Left colon (tissue), 2 donors: ENCODE results near the gene DNAJC8. TPM values are rescaled to one million over a fixed set of nuclear protein-coding genes. Genes with fewer than 3 reads are reported as not detected.

Source experiments
- ATAC-seq: fragments of 200-7000 bp; cut with Tn5 transposase; one replicate; pipeline ENCODE4 v1.9.1; 2020; ENCODE audit warnings: mild to moderate bottlenecking, moderate library complexity
- DNase-seq, 2 donors: peaks; one replicate each; pipeline ENCODE4 v3.0.0-alpha.2; 2020
- intact Hi-C, 2 donors: fragments of 100-400 bp; cut with DNase I in 1 of 2; cut with micrococcal nuclease in 1 of 2; formaldehyde crosslinking; loops; one replicate each; pipeline versions ENCODE4 v1.11.2 to v1.14.0; 2022; cut with DNase I, micrococcal nuclease
- total RNA-seq, 2 donors: library from RNA; stranded (reverse); fragmentation: NEBNext Ultra II Directional; extraction: Animal tissue kit (Norgen Biotek cat#: 25700); gene quantifications; one replicate each; pipeline ENCODE4 v1.2.1, GENCODE V29; 2021
- donor health status: DM: no; HTN: no; CAD: no.
- donor health status: DM: yes; HTN: yes; CAD: no.

The DNAJC8 gene
- total RNA-seq, 2 donors from 2014 or later, result 45.7 to 48.6 TPM

DNA sequence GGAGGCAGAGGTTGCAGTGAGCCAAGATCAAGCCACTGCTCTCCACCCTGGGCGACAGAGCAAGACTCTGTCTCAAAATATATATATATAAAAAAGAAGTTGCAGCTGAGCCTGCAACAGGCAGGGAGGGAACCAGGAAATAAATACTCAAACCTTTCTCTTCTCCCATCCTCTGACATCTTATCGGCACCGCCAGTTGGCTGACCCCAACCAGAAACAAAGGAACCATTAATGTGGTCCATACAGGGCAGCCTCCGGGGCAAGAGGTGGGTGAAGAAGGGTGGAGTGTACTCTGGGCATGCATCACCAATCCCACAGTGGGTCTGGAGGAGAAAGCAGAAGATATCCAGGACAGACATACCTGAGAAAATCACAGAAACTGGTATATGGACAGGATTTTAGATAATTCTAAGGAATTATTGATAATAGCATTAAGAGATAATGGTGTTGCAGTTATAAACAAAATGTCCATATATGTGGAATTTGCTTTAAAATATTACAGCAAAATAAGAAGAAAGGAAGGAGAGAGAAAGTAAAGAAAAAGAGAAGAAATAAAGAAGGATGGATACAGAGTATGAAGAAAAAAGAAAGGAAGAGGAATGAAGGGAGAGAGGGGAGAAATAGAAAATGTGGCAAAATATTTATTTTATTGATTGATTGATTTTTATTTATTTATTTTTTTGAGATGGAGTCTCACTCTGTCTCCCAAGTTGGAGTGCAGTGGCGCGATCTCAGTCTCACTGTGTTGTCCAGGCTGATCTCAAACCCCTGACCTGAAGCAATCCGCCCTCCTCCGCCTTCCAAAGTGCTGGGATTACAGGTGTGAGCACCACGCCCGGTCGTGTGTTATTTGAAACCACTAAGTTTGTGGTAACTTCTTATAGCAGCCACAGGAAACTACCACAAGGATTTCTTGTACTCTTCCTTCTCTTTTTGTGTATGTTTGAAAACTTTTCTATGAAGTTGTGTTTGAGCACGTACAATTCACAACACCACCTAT is 52.2 kb downstream of the DNAJC8 start:
- intact Hi-C loops, result no loop called here
- DNase-seq, result no peak
- peak; percentile 64 for ATAC-seq

DNA sequence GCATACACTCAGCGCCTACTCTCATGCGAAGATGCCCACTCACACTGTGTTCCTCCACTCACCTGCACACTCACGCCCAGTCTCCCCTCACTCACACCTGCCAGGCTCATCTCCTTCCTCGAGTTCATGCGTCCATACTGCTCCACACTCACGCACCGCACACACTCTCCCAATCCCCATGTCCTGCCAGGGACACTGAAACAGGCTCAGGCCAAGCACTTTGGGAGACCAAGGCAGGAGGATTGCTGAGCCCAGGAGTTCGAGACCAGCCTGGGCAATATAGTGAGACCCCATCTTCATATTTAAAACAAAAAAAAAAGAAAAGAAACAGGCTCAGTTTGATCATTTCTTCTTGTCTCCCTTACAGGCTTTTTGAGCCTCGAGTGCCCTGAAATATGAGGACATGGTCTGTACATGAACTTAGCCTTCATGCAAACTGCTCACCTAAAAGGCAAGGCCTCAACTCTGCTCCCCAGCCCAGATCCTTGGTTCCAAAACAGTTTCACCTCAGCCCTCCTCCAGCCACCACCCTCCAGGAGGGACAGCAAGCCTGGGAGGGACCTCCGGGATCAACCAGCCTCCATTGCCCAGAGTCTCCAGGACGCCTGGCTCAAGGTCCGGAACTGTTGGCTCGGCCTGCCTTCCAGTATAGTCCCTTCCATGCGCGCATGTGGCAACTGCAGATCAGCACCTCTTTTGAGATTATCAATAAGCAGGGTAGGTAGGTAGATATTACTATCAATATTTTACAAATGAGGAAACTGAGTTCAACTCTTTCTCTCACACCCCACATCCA is 53.9 kb downstream of the DNAJC8 start:
- intact Hi-C loops, result no loop called here
- no peak for DNase-seq

DNA sequence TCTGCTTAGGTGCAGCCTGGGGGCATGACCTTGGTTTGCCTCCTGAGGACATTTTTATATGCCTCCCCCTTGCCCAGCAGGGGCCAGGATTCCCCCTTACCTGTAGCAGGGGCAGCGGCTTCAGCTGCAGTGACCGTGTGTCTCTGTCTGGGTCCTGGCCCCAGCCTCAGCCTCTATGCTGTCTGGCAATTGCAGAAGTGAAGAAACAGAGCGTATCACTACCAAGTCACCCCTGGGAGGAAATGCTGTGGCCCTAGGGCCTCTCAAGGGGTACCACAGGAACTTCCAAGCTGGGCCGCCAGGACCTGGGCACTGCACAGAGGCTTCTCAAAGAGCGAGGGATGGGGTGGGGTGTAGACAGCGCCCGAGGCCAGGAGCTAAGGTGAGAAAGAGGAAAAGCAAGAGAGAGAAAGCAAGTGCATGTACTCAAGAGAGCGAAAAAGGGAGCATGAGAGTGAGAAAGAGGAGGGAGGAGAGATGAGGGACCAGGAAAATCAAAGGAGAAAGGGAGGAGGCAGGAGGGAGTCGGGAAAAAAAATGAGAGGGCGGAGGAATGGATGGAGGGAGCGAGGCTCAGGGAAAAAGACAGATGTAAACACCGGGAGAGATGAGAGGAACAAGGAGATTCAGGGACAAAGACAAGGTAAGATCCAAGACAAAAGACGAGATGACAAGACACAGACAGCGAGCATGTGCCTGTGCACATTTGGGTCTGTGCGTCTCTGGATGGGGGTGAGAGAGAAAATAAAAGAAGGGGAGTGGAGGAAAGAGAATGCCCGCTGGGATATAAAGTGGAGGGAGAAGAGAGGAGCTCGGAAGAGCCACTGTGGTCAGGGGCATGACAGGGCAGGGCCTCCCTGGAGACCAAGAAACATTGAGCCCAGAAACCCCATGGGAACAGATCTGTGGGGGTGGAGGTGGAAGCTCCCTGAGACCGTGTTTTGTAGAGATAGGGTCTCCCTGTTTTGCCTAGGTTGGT is 56.0 kb downstream of the DNAJC8 start, which contains the start of gene PTAFR:
PTAFR (minus strand) TSS at position 199 of the 979 bp plus-strand sequence. CDS start 25,669 bp downstream, outside the sequence.
- intact Hi-C loops, result no loop called here
- DNase-seq (peak in 1 of 2 donors; percentile 37), ATAC-seq (no peak)

More for the DNA sequence above, 53.9 kb downstream of the DNAJC8 start:
- ATAC-seq, result no peak

DNA sequence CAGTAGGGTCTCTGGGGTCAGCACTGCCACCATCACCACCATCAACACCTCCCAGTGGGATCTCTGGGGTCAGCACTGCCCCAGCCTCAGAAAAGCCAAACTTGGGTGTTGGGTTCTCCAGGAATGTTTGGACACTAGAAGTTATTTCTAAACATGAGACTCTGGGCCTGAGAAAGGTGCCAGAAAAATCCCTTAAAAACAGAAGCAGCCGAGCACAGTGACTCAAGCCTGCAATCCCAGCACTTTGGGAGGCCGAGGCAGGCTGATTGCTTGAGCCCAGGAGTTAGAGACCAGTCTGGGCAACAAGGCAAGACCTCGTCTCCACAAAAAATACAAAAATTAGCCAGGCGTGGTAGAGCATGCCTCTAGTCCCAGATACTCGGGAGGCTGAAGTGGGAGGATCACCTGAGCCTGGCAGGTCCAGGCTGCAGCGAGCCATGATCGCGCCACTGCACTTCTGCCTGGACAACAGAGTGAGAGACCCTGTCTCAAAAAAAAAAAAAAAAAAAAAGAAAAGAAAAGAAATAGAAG is 56.8 kb downstream of the DNAJC8 start:
- DNase-seq (no peak), ATAC-seq (no peak)
- intact Hi-C loops, result no loop called here

DNA sequence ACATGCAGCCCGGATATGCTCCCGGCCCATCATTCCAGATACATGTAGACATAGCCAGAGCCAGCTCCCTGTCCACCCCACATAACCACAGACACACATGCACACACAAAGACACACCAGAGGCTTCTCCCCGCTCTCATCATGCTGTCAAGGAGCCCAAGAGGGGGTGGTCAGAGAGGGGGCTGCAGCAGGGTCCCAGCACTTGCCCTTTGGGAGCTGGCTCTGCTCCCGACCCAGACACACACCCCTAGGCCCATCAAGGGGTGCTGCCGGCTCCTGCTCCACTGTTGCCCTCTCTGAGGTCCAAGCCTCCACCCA is 58.9 kb downstream of the DNAJC8 start:
- ATAC-seq (no peak), DNase-seq (no peak)
- intact Hi-C loops, result no loop called here

DNA sequence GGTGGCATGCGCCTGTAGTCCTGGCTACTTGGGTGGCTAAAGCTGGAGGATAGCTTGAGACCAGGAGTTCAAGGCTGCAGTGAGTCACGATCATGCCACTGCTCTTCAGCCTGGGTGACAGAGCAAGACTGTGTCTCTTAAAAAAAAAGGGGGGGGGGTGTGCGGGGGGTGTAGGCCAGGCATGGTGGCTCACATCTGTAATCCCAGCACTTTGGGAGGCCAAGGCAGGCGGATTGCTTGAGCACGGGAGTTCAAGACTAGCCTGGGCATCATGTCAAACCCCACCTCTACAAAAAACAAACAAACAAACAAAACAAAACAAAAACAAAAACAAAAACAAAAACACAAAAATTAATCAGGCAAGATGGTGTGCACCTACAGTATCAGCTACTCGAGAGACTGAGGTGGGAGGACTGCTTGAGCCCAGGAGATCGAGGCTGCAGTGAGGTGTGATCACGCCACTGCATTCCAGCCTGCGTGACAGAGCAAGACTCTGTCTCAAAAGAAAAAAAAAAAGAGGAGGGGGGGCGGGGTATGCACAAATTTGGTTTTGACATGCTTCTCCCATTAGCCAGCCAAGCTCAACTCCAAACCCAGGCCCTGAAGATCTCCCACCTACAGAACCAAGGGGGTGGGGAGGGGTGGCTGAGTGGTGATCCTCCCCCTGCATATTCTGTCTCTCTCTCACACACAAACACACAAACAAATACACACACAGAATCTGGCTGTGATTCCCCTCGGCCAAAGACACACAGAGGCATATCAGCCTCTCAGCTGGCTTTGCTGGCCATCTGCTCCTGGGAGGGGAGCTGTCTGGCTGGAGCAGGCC is 59.5 kb downstream of the DNAJC8 start:
- no peak for ATAC-seq
- intact Hi-C loops, result no loop called here
- peak in 1 of 2 donors; percentile 25 for DNase-seq

DNA sequence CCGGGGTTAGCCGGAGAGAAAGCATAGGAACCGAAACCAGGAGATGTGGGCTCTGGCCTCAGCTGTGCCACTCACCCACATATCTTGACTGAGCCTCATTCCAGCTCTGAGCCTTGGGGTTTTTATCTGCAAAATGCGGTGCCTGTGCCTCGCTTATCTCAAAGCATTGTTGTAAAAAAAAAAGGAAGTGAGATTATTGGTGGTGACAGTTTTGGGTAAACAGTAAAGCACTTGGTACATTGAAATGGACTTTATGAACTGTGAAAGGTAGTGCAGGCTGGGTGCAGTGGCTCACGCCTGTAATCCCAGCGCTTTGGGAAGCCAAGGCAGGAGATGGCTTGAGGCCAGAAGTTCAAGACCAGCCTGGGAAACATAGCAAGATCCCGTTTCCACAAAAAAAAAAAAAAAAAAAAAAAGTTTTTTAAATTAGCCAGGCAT is 60.1 kb downstream of the DNAJC8 start:
- peak; percentile 77 for ATAC-seq
- peak; percentile 57 to 65 for DNase-seq
- intact Hi-C loops, result no loop called here

DNA sequence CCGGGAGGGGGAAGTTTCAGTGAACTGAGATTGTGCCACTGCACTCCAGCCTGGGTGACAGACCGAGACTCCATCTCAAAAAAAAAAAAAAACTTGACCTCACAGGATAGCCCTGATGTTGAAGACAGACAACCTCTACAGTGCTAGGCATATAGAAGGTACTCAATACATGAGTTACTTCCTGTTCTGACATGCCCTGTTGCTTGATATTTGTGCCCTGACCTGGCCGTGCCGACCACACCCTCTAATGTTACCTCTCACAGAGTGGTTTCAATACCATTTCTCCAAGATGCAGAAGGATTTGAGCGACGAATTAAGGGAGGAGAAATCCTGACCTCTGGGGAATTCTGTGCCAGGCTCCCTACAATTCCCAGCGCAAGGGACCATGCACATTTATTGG is 61.6 kb downstream of the DNAJC8 start:
- peak; percentile 43 for ATAC-seq
- intact Hi-C loops, result no loop called here
- no peak for DNase-seq

DNA sequence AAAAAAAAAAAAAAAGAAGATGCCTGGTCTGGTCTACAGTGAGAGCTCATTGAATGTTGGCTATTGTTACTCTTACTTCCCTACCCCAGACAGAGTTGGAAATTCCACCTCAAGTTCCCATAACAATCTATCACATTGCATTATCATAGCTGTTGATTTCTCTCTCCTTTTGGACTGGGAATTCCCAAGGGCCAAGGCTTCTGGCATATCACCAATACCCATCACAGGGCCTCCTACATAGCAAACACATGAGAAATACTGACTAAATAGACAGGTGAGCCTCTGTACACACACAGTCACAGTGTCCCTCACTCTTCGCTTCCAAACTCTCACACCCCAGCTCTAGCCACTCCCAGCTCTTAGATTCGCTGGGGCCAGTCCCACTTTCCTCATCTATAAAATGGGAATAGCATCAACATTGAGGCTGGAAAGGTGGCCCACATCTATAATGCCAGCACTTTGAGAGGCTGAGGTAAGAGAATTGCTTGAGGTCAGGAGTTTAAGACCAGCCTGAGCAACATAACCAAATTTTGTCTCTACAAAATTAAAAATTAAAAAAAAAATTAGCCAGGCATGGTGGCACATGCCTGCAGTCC is 62.7 kb downstream of the DNAJC8 start:
- DNase-seq (no peak), ATAC-seq (no peak)
- intact Hi-C loops, result no loop called here

DNA sequence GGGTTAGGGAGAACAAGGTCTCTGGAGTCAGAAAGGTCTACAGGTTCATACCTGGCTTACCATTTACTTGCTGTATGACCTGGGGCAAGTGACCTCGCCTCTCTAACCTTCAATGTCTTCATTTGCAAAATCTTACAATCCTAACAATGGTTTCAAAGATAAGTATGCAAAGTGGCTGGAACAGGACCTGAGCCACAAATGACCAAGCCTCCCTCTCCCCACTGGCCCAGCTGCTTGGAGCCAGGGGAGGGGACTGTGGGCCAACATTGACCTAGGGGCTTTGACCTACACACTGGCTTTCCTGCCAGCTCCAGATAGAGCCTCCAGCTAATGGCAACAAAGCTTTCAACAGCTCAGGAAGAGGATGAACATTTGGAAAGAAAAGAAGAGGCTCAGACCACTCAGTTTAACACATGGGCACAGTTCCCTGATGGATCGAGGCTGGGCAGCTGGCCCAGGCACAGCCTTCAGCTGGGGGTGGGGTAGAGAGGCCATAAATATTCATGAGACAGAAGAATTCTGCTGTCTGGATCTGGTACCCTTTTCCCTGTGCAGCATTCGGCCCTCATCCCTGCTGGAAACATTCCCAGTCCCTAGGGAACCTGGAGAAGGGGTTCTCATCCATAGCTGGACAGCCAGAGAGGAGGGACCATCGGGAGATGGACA is 69.2 kb downstream of the DNAJC8 start:
- ATAC-seq (no peak), DNase-seq (no peak)
- intact Hi-C loops, result no loop called here

DNA sequence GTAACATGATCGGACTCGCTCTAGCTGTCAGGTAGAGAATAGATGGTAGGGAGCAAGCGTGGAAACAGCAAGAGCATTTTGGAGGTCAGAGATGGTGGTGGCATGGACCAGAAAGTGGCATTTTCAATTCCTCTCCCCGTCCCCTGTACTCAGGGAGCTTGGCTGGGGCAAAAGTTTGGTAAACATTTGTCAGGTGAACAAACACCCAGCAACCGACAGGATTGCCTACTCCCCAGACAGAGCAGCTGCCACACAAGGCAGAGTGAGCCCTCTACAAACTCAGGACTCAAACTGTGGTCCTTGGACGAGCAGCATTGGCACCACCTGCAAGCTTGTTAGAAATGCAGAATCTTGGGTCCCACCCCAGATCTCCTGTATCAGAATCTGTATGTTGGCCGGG is 70.7 kb downstream of the DNAJC8 start:
- intact Hi-C loops, result no loop called here
- DNase-seq, result no peak
- ATAC-seq, result no peak

DNA sequence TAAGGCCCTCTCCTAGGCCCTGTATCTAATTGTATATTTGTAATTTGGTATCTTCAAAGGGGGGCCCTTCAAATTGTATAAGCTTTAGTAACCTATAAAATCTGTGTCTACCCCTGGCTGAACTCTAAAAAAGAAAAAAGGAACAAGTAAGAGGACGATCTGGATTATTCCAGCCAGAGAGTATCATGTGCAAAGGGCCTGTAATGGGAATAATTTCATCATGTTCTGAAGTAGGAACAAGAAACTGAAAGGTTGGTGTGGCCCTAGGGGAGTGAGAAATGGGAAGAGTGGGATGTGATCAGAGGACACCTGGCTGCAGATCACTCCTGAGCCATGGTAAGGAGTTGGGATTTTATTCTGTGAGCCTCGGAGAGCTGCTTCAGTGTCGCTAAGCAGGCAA is 71.1 kb downstream of the DNAJC8 start:
- DNase-seq (no peak), ATAC-seq (no peak)
- intact Hi-C loops, result no loop called here

DNA sequence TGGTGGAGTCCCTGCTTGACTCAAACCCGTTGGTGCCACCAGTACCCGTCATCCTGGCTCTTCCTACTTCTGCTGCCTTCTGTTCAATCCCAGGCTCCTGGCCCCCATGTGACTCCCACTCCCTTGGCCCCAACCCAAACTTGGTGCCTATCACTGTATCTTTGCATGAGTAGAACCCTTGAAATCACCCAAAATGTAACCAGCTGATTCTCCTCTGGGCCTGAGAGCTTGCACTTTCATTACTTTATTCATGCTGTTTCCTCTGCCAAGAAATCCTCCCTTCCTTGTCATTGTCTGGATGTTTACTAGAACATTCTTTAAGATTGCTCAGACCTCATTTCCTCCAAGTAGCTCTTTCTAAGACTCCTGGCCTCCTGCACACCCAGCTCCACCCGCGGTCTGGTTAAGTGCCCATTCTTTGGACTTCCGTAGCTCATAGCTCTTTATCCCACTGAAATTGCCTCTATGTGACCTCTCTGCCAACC is 72.0 kb downstream of the DNAJC8 start:
- DNase-seq (no peak), ATAC-seq (peak; percentile 91)
- intact Hi-C loops, result no loop called here

DNA sequence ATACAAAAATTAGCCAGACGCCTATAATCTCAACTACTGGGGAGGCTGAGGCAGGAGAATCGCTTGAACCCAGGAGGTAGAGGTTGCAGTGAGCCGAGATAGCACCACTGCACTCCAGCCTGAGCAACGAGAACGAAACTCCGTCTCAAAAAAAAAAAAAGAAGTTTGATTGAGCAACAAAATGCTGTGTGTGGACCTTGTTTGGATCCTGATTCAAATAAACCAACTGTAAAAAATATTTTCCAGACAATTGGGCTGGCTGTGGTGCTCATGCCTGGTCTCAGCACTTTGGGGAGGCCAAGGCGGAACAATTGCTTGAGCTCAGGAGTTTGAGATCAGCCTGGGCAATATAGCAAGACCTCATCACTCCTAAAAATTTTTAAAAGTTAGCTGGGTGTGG is 73.1 kb downstream of the DNAJC8 start:
- intact Hi-C loops, result no loop called here
- ATAC-seq (no peak), DNase-seq (no peak)

DNA sequence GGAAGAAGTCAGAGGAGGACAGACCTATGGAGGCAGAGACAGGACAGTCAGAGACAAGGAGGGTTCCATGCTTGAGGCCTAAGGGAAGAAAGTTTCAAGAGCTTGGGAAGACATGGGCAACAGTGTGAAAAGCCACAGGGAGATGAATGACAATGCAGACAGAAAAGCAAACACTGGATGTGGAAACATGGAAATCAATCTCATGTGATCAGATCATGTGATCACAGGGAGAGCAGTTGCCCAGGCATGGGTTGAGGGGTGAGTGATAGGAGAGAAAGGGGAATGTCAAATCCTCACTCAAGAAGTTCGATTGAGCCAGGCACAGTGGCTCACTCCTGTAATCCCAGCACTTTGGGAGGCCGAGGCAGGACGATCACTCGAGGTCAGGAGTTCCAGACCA is 73.6 kb downstream of the DNAJC8 start:
- DNase-seq, result no peak
- intact Hi-C loops, result no loop called here
- no peak for ATAC-seq

DNA sequence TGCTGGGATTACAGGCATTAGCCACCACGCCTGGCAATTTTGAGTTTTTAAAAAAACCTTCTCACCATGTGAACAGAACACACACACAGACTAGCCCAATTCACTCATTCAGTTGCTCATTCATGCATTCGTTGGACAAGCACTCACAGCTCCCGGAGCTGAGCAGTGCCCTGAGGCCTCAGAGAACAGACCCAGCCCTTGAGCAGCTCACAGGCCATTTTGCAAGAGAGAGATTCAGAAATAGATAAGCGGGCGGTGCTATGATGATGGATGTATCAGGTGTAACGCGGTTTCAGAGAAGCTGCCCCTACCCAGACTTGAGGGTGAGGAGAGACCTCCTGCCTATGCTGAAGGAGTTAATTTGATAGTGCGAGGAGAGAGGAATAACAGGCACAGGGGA is 74.9 kb downstream of the DNAJC8 start:
- DNase-seq (no peak), ATAC-seq (no peak)
- intact Hi-C loops, result no loop called here

DNA sequence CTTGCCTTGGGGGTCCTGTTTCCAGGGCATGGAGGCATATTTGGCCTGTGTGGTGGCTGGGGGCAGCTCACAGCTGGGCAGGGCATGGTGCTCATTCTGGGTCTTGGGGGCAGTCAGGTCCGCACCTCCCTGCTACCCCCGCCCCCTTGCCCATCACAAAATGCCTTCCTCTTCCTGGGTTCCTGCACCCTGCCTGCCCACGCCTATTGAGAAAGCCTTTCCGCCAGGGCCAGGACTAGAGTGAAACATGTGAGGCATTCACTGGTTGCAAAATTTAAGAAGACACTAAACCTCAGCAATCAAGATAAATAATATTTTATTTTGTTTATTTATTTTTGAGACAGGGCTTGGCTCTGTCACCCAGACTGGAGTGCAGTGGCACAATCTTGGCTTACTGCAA is 76.0 kb downstream of the DNAJC8 start:
- no peak for ATAC-seq
- DNase-seq, result no peak
- intact Hi-C loops, result no loop called here
